ENCODE measurements around the gene DLGAP1.

DLGAP1 gene

DNA sequence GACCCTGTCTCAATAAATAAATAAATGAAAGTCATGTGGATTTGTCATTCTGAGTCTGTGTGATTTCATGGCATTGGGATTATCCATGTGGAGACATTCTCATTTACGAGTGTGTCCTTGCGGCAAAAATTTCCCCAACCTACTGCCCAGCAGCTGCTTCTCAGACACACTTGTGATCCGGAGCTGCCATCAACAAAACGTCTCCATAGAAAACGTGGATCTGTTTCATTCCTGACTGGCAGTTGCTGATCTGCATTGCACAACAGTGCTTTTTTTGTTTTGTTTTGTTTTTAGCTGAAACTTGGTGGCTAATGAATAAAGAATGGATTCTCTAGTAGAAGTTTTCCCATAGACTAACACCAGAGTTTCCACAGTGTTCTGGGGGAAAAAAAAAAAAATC lies 930.4 kb downstream of the DLGAP1 start:
- FAIRE-seq: no peak

DNA sequence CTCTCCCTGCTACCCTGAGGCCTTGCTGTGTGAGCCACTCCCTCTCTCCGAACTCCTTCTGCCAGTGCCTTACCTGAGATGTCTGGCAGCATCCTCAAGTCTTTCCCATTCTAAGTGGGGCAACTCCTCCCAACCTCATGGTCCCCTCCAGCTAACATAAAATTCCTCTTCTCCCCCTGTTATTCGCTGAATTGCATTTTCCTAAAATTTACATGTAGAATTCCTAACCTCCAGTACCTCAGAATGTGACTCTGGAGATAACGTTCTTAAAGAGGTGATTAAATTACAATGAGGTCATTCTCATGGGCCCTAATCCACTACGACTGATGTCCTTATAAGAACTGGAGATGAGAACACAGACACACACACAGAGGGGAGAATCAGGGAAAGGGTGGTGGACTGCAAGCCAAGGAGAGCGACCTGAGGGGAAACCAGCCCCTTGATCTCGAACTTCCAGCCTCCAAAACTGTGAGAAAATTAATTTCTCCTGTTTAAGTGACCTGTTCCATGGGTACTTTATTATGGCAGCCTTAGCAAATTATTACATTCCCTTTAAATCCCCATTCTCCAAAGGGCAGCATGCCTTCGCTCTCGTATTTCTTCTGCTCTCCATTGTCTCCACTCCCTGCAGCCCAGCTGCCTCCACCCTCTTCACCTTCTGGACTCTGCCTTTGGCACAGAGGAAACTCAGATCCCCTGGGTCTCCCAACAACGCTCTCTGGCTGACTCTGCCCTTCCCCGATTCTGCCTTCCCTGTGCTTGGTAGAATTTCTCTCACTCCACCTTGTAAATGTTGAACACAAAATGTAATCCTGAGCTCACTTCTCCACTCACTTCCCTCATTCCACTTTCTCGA lies 934.6 kb downstream of the DLGAP1 start:
- FAIRE-seq: no peak

- FAIRE-seq: no peak
Measured at GRCh38 chr18:3514312-3515216, 940.5 kb downstream of the DLGAP1 start.

DNA sequence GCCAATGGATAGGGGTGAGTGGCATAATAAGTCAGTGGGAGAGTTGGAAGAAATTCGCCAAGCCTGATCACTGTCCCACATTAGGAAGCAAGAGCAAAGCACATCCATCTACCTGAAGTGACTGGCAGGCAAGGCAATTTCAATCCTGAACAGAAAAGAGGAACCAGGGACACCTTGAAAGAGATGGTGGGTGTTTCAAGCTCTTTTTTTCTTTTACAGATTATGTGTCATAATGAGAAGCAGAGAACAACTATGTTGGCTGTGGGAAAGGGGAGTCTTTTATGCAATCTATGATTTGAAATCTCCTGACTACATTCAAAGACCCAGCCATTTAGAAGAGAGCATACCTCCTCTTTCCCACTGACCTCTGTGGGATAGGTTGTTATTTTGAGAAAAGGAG lies 941.6 kb downstream of the DLGAP1 start:
- no peak for FAIRE-seq

- no peak for FAIRE-seq
Measured at GRCh38 chr18:3511980-3512379, 943.1 kb downstream of the DLGAP1 start.

DNA sequence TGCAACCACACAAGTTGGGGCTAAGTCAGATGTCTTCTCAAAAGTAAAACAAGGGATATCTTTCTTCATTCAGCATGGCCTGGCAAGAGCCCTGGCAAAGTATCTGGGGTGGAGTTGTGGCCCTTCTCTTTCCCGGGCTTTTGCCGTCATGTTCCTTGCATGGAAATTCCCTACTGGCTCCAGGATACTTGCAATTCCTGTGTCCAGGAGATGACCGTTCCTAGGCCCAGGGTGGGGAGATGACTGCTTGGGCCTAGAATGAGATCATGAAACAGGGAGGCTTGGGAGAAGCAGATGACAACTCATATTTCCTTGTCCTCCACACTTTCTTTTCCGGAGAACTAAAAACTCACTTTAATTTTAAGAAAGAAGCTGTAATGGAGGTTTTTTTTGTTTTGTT lies 944.2 kb downstream of the DLGAP1 start:
- FAIRE-seq: no peak

GRCh38 chr18:3510024-3510423 lies 945.1 kb downstream of the DLGAP1 start:
- FAIRE-seq: no peak

DNA sequence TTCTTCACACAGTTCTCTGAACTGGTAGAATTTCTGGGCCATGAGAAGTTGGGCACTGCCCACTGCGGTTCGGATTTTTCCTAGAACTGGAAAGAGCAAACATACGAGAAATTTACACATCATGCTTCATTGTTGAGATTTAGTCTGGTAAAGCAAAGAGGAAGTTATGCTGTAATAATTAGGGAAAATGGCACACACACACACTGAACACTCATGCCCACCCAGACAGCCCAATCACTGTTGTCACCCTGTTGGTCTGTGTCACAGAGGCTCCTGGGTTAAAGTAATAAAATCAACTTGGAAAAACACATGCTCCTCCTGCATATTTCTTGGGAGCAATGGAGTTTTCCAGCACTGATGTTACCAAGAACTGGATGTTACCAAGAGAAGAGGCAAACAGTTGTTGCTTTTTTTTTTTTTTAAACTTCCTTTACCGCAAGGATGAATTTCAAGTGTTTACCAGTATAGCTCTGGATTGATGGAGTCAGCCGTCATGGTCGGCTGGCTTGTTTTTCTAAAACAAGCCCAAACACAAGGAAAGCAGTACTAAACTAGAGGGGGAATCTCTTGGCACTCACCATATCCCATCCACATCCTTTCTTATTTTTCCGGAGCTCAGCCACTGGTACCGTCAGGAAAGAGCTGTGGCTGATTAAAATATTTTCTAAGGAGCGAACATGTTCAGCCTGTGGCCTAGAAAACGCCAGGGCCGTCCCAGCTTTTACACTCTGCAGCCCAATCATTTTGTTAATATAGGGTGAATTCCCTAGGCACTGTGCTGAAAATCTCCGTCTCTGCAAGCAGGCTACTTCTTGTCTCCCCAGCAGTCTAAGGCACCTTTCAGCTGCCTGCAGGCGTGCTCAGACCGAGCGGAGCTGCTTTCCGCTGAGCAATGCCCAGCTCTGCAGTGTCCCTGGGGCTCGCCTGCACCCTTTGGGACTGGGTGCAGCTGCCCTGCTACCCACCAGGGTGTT lies 946.2 kb downstream of the DLGAP1 start:
- no peak for FAIRE-seq

DNA sequence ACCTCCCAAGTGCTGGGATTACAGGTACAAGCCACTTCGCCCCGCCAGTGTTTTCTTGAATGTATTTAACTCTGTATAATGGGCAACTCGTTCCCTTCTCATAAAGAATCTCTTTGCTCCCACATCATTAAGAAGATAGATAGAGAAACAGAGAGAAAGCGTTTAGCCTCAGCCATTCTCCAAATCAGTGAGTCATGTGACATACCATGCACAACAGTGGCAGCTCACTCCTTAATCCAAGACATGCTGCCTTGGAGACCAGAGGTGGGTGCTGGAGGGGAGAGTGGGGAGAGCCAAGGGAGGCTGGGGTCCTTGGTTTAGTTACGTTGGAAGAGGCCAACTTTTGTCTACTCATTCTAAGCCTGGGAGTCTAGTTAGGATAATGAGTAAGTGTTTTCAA lies 950.5 kb downstream of the DLGAP1 start:
- FAIRE-seq: no peak

DNA sequence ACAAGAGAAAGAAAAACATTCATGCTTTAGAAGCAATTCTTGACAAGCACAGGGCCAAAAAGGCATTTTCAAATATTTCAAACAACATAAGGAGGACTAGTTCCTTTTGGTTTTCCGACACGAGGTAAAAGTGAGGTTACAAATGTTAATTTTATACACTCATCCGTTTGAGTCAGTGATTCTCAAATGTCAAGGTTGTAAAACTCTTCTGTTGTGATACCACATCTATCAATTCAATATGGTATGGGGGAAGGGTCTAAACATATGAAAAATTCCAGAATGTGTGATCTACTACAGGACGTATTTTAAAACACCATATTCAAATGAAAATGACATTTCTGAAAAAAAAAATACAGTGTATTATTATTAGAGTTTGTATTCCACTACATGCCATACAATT lies 952.5 kb downstream of the DLGAP1 start:
- FAIRE-seq: no peak

DNA sequence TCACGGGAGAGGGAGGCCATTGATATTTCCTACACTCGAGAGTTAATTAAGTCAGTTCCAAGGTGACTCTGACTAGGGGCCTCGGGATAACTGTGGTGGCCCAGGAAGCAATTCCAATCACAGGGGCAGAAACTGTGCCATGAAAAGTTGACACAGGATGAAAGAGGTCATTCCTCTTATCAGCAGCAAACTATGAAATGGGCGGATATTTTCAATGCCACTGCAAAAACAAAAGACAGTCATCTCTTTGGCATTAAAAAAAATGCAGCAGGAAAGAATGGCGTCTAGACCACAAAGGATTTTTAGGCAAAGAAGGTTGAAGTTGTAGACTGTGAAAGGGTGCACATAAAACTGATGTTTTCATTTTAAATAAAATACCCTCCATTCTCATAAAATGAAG lies 955.1 kb downstream of the DLGAP1 start:
- no peak for FAIRE-seq

DNA sequence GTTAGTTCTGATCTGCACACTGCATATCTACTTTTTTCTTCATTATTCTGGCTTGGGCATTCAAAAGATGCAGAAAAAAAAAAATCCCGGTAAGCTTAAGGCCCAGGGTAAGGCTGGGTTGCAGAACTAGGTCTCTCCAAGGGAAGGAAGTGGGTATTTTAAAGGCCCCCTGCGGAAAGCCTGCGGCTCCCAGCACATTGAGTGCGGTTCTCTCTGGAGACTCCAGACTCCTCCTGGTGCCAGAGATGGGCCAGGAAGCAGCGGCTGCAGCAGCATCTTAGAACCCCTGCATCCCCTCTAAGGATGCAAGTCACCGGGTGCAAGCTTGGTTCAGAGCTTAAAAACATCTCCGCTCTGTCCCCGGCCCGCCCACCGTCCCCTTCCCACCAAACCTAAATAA lies 955.6 kb downstream of the DLGAP1 start:
- FAIRE-seq: no peak

GRCh38 chr18:3498698-3499471 lies 956.2 kb downstream of the DLGAP1 start:
- no peak for FAIRE-seq

GRCh38 chr18:3495691-3496430 lies 959.2 kb downstream of the DLGAP1 start:
- FAIRE-seq: no peak

DNA sequence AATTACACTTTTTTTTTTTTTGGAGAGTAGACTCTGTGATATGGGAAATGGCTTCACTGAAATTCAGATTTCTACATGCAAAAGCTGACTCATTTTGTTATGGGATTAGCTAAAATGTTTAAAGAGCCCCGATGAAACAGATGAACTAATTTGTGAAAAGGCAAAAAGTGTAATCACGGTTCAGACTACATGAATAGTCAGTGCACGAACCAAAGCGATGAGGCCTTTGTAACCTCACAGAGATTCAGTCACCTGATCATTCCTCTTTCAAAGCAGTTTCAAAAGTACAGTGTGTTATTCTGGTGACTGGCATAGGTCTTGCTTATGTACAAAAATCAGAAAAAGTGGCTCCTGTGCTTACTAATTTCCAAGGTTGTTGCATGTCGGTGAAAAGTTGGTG lies 960.5 kb downstream of the DLGAP1 start:
- no peak for FAIRE-seq

DNA sequence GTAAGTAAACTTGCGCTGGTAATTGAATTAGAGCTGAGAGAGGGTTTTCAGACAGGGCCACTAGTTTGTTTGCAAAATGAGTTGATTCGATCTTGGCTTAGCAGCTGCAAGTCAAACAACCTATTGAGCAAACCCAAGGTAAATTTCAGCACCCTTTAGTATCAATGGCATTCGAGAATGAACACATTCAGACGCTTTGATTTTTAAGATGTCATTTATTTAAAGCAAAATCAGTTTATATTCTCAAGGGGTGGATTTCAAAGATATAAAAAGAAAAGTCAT lies 960.9 kb downstream of the DLGAP1 start:
- FAIRE-seq: no peak

DNA sequence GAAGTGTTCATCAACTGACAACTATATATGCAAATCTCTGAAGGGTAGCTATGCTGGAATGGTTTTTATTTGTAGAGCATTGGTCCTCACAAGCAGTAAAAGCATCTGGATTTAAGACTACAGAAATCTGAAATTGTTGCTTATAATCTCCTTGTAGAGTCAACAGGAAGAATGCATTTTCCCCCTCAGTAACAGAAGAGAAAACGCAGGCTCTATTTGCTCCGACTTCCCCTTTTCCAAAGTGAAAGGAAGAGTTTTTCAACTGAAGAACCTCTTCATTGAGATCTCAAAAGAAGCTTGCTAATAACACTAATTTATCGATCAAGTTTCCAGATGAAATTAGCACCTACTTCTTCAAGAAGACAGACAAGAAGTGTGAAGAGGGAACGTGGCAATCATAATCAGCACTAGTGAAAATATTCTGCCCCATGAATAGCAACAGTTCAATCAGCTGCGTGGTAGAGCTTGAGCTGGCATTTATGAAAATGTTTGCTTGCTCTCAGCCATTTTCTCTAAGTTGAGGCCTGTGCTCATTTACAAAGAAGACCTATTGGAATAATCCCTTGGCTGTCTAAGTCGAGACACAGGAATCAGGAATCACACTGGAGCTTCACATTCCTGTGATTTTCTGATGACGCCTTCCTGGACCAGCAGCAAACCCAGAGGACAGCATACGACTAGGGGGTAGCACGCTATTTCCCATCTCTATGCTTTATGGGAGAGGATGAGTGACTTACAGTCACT lies 961.4 kb downstream of the DLGAP1 start:
- FAIRE-seq: no peak

GRCh38 chr18:3492721-3493120 lies 962.4 kb downstream of the DLGAP1 start:
- FAIRE-seq: no peak

GRCh38 chr18:3491981-3492555 lies 963.0 kb downstream of the DLGAP1 start:
- FAIRE-seq: no peak

- FAIRE-seq: no peak
Measured at GRCh38 chr18:3489462-3489861, 965.6 kb downstream of the DLGAP1 start.
